Inflammatory macrophage treated with lipopolysaccharide for 1 hour (primary cell): ENCODE data around the gene LENEP.

Experiments used
- DNase-seq, 2 donors: peaks; one replicate each; pipeline ENCODE4 v3.0.0-alpha.2; 2020 to 2022

LENEP gene

DNA sequence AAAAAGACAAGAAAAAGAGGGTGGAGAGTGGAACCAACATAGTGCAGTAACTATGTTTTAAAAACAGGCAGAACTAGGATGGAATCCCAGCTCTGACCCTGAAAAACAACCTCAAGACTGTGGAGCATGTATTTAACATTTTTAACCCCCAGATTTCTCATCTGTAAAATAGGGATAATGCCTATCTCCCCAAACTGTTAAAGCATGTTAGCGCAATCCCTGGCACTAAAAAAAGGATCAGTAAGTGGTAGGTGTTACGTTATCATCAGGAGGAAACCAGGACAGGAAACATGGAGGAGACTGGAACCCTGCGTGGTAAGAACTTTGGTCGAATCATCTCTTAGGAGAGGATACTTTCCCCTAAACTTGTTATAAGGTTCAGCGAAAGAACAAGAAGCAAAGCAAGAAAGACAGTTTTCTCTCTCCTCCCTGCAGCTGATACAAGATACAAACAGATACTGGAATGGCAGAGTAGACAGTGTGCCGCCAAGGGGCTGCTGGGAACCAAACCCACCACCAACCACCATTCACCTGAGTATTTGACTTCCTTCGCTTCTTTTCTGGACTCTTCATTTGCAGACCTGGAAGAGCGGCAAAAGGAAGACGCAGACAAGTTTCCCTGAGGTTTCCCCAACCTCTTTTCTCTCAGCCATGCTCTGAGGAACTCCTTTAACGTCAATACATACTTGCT lies 32.8 kb upstream of the LENEP start:
- DNase-seq: no peak

DNA sequence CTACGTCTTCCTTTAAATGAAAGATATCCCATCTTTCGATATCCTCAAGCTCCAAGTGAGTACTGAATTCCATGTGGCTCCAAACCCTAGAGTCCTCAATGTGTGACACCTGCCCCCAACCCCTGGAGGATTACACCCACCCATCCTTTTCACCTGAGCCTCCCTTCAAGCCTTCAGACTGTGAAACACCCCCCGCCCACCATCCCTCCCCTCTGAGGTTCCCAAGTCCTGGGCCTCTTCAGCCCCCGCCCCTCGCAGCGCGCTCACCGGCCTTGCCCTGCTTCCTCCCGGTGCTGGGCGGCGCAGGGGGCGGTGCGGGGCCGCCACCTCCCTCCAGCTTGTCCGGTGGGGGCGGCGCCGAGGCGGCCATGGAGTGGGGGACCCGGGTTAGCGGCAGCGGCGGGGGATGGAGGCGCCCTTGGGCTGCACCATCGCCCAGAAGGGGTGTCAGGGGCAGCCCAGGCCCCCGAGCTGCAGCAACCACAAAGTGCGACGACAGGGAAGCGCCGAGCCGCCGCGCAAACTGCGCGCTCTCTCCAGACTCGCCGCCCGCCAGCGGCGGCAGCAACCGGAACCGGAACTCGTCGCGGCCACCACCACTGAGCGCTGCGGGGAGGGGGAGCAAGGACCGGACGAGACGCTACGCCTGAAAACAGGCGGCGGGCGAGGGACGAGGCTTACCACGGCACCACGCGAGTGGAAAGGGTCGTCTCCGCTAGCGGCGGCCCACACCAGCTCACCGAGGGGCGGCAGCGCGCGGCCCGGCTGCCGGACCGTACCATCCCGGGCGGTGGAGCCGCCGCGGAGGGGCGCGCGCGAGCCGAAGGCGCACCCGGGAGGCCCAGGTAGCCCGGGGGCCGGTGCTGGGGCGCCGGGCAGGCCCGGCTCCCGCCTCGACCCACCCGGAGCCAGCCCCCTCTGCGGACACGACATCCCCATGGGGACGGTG lies 31.9 kb upstream of the LENEP start, which contains the start of gene PYGO2:
PYGO2 (minus strand) TSS at position 576 of the 949 bp plus-strand sequence; CDS start at position 370, 206 bp downstream.
- peak; percentile 54 to 68 for DNase-seq

DNA sequence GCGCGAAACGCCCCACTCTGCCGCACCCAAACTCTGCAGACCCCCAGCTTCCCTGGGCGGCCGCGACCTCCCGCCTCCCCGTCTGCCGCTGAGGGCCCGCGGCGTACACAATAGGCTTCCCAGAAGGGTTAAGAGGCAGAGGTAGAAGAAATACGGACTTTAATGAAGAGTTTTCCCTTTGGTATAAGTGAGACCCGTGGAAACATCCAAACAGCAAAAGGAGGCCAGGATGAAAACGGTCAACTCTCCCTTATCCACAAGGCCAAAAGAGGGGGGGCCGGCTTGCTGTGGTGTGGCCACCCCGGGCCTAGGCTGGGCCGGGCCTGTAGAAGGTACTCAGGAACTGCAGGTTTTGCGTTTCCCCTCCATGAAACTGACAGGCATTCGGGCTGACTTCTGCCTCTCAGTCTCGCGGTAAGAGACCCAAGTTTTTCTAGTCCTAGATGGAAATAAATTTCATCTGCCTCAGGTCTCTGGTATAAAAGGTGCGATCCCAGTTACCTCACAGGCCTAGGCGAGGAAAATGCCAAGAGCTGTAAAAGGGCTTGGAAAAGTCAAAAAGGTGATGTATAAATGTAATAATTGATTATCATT lies 31.1 kb upstream of the LENEP start:
- DNase-seq: no peak

DNA sequence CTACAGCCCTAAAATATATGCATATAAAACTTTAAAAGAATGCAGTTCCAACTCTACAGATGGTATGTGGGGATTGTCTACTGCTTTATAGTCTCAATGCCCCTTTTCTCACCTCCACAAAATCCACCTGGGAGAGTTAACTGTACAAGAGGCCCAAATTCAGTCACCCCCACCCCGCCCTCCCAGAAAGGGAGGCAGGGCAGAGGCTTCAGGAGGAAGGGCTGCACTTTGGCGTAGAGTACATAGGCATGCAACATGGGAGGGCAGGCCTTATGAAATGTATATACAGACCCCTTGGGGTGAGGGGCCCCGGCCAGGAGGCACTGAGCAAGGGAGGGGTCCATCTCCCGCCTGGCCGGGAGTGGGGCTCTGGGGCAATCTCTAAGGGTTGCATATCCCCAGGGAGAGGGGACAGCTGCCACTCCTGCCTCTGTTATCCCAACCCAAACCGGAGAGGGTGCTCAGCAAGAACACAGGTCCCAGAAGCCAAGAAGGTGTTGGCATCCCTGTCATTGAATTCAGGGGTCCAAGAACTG lies 30.5 kb upstream of the LENEP start:
- no peak for DNase-seq

DNA sequence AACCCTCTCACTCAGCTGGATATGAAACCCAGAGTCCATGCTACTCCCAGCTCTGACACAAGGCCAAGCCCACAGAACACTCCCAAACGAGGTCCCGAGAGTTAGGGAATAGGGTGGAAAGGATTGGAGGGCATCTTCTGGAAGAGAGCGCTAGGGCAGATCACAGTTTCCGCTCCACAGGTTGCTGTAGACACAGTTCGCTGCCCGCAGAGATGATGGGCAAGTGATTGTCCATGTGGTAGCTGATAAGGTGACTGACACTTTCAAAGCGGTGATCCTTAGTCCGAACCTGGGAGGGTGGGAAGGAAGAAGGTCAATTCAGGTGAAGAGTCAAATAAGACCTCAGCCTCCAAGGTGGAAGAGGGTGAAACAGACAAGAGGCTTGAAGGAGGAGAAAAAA lies 29.7 kb upstream of the LENEP start:
- DNase-seq: no peak

DNA sequence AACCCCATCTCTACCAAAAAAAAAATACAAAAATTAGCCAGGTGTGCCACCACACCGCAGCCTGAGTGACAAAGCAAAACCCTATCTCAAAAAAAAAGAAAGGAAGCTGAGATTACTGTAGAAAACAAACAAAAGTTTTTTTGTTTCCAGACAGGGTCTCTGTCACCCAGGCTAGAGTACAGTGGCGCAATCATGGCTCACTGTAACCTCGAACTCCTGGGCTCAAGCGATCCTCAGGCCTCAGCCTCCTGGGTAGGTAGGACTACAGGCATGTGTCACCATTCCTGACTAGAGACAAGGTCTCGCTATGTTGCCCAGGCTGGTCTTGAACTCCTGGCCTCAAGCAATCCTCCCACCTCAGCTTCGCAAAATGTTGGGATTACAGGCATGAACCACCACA lies 29.0 kb upstream of the LENEP start:
- no peak for DNase-seq

DNA sequence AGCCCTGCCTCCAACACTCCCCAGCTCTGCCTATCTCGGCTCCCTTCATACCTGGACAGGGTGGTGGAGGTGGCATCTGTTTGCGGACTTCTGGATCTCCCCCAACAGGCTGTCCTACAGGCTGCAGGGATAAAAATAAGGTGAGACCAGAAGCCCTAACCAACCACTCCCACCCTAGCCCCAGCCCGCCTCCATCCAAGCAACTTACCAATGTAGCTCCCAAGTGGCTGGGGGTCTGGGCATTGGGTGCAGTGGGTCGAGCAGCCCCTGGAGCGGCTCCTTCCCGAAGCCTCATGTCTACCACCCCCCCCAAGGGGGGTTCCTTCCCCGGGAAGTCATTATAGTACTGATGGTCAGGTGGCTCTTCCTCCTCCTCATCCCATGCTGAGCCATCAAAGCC lies 27.3 kb upstream of the LENEP start:
- DNase-seq: no peak

DNA sequence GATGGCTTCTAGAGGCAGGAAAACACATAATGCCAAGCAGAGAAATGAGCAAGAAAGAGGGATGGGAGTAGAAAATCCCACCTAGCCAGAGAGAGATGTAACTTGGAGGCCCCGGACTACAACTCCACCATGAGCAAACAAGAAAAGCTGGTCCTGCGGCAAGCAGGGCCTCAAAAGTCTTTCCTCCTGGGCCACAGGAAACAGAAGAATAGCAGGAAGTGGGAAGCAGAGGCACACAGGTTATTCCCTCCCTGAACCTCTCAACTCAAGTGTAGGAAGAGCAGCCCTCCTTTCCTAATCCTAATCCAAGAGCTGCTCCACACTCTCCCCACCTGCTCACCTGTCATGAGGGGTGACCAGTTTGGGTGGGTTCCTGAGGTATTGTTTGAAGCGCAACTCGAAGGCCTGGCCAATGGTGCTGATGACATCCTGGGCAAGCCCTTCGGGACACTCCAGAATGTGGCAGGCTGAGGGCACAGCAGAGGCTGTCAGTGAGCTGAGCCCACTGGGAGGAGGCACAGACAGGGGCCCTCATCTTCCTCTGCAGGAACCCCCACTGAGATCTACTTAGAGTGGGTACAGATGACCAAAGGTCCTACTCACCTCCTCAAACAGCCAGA lies 25.9 kb upstream of the LENEP start:
- no peak for DNase-seq

DNA sequence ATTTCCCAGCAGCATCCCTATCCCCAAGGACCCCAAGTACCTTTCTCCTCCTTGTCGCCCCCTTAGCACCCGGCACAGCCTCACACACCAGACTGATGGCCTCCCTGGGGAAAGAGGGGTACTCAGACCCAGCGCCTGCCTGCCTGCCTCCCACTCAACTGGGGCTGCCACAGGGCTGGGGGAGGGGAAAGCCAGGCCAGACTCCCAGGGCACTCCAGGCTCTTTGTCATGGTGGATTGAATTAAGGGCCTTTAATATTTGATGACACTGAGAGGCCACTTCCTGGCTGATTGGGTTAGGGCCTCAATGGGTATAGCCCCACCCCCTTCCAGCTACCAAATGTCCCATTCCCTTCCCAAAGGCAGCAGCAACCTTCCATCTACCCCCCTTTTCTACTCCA lies 24.7 kb upstream of the LENEP start:
- no peak for DNase-seq

DNA sequence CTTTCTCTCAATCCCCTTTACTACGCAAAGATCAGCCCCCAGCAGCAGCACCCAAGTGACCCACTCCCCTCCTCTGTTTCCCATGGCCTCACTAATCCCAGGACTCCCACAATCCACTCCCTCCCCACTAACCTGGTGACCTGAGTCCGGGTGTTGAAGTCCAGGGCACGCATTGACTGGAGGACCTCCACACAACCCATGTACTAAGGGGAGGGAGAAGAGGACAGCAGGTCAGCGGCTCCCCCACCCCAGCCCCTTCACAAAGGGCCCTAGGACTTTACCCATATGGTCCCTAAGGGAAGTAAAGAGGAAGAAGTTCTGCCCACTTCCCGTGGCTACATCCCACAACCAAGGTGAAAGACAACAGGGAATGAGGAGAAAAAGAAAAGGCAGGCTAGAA lies 24.1 kb upstream of the LENEP start:
- DNase-seq: no peak

DNA sequence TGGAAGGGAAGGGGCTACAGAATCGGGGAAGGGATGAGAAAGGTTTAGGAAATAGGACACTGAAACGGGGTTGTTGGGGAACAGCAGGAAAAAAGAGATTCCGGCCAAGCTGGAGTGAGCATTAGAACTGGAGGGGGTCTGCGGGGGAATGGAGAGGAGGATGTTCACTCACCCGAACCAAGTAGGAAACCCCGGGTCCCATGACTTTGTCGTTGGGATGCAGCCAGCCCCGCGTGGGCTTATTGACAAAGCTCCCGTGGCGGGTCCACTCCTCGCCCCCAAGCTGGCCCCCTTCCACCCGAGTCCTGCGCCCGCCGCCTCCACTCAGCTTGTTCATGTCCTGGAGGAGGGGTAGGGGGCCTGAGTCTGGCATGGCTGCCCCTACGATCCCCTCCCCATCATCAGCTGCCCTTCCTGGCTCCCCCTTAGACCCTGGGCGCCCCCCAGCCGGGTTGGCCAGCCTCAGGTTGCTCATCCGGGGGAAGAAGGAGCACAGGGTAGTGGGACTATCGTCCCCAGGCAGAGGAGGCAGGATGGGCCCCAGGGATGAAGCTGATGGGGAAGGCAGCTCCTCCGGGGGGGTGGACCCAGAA lies 23.4 kb upstream of the LENEP start:
- DNase-seq: no peak

DNA sequence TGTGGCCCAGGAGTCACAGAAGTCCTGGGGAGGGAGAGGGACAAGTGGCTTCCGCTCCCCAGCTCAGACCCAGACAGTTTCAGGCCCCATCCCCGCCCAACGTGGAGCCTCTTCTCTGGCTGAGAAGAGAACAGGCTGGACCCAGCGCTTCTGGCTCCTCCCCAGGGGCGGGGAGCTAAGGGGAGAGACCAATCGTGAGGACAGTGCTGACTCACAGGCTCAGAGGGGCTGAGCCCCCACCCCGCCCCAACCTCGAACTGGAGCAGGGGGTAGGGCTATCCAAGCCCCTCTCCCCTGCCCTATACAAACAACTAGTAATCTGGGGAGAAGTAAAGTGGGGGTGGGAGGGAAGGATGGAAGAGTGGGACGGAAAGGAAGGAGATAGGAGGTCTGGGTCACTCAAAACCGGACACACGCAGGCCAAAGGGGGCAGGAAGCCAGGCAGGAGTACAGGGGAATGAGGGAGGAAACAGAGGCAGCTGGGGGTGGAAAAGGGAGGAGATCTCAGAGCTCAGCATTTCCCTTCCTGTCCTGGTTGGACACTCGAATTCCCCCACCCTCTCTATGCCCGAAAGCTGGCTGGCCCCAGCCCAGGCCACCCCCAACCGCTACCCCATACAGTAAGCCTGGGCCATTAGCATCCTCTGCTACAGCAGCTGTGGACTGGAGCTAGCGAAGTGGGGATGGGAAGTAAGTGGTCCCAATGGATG lies 22.6 kb upstream of the LENEP start, which contains the start of gene SHC1:
SHC1 (minus strand) TSS at position 117 of the 710 bp plus-strand sequence. CDS start 221 bp downstream, outside the sequence.
- peak; percentile 35 to 51 for DNase-seq

DNA sequence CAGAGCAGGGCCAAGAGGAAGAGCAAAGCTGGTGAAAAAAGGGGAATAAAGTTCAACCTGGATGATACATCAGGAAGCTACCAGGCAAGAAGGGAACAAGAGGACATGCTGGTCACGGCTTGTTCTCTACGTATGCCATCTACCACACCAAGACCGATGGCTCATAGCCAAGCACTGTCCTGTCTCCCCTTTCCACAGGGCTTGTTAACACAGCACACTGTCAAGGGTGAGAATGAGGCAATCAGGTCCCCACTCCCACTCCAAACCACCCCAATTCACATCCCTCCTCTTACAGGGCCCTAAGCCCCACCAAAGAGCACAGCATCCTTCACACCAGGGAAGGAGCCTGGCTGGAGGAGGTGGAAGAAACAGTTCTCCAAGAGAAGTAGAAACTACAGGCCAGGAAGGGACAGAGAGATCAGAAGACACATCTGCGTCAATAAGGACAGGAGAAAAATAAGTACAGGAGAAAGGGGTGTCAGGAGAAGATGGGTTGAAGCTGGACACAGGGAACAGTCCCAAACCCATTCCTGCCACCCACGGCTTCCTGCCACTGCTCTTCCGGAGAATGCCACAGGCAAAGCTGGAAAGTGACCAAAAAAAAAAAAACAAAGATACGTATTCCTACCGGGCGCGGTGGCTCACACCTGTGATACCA lies 21.9 kb upstream of the LENEP start:
- DNase-seq: peak in 1 of 2 donors; percentile 33

DNA sequence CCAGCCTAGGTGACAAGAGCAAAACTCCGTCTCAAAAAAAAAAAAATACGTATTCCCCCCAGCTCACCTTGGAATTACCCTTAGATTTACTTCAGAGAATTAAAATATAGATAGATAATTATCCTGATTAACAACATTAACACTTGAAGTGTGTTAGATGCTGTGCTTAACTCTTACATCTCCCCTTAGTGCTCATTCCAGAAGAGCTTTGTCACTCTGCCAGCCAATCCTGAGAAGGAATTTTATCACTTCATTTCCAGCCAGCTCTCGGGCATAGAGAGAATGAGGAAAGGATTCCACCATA lies 21.2 kb upstream of the LENEP start:
- DNase-seq: no peak

DNA sequence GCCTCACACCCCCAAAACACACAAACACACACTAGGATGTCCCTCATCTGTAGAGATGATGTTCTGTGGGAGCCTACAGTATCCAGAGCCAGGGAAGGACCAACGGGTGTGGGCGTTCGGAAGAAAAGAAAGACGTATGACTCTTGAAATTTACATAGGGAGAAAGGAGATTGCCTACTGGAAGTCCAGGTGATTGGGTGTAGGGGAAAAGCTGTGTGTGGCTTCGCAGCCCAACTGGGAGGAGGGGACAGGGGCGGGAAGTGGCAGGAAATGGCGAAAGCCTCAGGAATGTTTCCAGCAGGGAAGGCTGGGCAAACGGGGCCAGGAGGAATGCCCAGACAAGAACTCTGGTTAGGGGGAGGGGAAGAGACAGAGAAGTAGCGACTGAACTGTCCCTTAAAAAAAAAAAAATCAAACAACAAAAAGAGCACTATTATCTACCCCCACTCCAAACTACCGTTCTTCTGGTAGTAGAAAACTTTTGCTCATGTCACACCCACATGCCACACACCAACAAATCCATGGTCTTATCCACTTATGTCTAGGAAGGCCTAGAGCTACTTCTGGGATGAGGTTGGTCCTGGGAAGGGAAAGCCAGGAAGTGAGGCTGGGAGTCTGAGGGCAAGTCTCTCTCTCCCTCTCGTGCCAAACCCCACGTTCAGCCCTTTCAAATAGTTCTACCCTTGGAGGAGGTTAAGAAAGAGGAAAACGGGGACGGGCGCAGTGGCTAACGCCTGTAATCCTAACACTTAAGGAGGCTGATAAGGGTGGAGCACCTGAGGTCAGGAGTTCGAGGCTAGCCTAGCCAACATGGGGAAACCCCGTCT lies 20.7 kb upstream of the LENEP start:
- no peak for DNase-seq

DNA sequence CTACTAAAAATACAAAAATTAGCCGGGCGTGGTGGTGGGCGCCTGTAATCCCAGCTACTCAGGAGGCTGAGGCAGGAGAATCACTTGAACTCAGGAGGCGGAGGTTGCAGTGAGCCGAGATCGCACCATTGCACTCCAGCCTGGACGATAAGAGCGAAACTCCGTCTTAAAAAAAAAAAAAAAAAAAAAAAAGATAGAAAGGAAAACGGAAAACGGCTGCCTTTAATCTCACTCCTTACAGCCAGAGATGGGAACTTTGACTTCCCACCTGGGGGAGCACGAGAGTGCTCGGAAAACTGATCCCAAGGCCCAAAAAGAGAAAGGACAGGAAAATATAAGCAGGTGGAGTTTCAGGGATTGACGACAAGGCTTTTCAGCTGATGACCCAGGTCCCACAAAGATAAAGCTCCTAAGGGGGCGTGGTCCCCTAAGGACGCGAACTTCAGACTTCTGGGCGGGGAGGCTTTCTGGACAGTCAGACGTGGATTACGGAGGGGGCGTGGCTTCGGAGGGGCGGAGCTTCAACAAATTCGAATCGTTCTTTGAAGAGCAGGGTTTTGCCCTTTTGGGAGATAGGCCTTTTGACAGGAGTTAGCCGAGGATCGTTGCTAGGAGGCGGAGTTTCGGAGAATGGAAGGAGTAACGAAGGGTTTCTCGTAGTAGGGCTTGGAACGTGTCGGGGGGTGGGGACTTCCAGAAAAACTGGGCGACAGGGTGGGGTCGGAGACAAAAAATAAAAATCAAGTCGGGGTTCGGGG lies 19.9 kb upstream of the LENEP start:
- peak; percentile 92 to 98 for DNase-seq

DNA sequence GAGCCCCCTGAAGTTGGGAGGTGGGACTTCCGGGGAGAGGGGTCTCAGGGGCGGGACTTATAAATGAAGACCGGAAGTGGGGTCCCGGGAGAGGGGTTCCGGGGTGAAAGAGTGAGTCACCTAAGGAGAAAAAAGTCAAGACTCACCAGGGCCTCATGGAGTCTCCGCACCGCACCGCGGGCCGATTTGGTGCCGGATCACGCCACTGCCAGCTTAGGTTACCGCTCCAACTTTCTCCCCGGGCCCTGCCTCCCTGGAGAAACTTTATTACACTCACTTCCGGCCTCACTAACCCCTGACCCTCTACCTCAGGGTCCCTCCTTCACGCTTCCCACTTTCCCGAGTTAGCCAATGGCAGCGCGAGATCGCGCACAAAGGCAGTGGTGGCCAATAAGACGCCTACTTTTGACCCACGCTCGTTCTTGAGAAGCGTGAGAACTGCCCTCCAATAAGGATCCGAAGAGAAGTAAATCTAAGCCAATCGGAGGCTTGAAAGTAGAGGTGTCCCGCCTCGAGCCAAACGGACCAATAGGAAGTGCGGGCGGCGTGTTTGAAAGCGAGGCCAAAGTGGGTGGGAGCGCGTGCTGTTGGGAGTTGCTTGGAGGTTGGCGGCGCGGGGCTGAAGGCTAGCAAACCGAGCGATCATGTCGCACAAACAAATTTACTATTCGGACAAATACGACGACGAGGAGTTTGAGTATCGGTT lies 19.1 kb upstream of the LENEP start, which contains the start of gene CKS1B:
CKS1B (plus strand) TSS at position 580 of the 706 bp plus-strand sequence; CDS start at position 645, 65 bp downstream.
- peak; percentile 99 to 100 for DNase-seq

DNA sequence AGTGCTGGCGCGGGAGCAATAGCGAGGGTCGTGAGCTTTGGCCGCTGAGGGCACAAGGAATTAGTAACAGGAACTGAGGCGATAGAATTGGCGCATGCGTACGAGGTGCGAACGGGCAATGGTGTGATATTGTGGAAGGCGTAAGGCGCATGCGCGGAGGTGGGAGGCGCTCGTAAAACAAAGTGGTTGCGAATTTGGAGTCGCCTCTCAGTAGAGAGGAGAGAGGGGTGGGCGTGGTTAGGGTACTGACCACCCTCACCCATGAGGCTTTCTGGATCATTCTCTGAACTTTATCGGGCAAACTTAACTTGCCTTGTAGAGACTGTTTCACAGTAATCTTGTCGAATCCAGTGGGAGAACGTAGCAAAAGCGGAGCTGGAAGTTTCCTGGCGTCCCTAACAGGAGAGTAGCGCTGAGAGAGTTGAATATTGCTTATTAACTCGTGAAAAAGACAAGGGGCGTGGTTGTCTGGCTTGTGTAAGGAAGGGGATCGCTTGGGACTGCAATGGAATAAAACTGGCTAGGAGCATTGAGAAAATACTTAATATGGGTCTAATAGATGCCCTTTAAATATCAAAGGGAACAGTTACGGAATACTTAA lies 18.5 kb upstream of the LENEP start:
- DNase-seq: peak; percentile 95 to 97
